Esophagus muscularis mucosa (tissue), 4 donors: Measurements from ENCODE around the gene S100A14. TPM values are rescaled to one million over a fixed set of nuclear protein-coding genes. Genes with fewer than 3 reads are reported as not detected.
A peak's percentile ranks its signal among the peaks of the same experiment; 100 is the strongest.

Experiments used
- DNase-seq: peaks from one replicate; pipeline ENCODE4 v3.0.0-alpha.2; 2017; ENCODE audit errors: extremely low spot score
- H3K27ac ChIP-seq, 4 donors: fragments of 200-600 bp; sonication (generic); replicated peaks in 1 of 4; 1 replicate in 3 of 4; 2 replicates in 1 of 4; pipeline ENCODE4 v1.5.1; 2016 to 2019; ENCODE audit warnings: mild to moderate bottlenecking in 1 of 4
- H3K27me3 ChIP-seq, 4 donors: fragments of 200-600 bp; sonication (generic); one replicate each; pipeline versions ENCODE4 v1.5.1 to v1.6.0; 2016 to 2019
- H3K36me3 ChIP-seq, 4 donors: fragments of 200-600 bp; sonication (generic); one replicate each; pipeline ENCODE4 v1.5.1; 2016 to 2019
- H3K4me1 ChIP-seq, 4 donors: fragments of 200-600 bp; sonication (generic); one replicate each; pipeline ENCODE4 v1.5.1; 2016 to 2019
- H3K4me3 ChIP-seq, 4 donors: fragments of 200-600 bp; sonication (generic); 1 replicate in 2 of 4; 2 replicates in 2 of 4; pipeline ENCODE4 v1.5.1; 2016 to 2019; ENCODE audit warnings: mild to moderate bottlenecking in 4 of 4, moderate library complexity in 1 of 4
- H3K9me3 ChIP-seq, 4 donors: fragments of 200-600 bp; sonication (generic); 1 replicate in 3 of 4; 2 replicates in 1 of 4; pipeline ENCODE4 v1.5.1; 2016 to 2019
- CTCF ChIP-seq, 3 experiments: fragments of 200-600 bp in 2 of 3; fragments of 450-650 bp in 1 of 3; sonication (generic) in 2 of 3; IDR thresholded peaks; one replicate each; pipeline ENCODE4 v1.5.1; 2017 to 2019; ENCODE audit warnings: antibody characterized with exemption in 3 of 3, mild to moderate bottlenecking in 2 of 3, moderate library complexity in 1 of 3
- EP300 ChIP-seq: sonication (generic); formaldehyde crosslinking; IDR thresholded peaks from one replicate; pipeline ENCODE4 v1.6.1; 2017; ENCODE audit warnings: antibody characterized with exemption
- POLR2A ChIP-seq: fragments of 450-650 bp; IDR thresholded peaks from one replicate; pipeline ENCODE4 v1.6.1; 2017; ENCODE audit warnings: antibody characterized with exemption, moderate library complexity, mild to moderate bottlenecking, low read depth
- POLR2AphosphoS5 ChIP-seq, 2 donors: sonication (generic); formaldehyde crosslinking; IDR thresholded peaks; one replicate each; pipeline ENCODE4 v1.6.1; 2017; ENCODE audit warnings: antibody characterized with exemption in 2 of 2
- WGBS: methylation state at CpG from one replicate; pipeline ENCODE4 v1.1.5; 2018; 5-methylcytosine and 5-hydroxymethylcytosine counted together
- intact Hi-C: fragments of 100-400 bp; cut with DNase I; formaldehyde crosslinking; loops from one replicate; pipeline ENCODE4 v1.15.1; 2023
- total RNA-seq, 4 donors: library from RNA; depleted of rRNA; stranded (reverse); fragments of >200 nt; gene quantifications; one replicate each; pipeline versions ENCODE4 v1.1.0 to v1.2.1, GENCODE V29; 2016

The S100A14 gene
- total RNA-seq, 4 donors from 2014 or later, result 1.0 TPM; not detected in 3

GRCh38 chr1:153659656-153660055, 43.5 kb upstream of the S100A14 start:
- peaks cover 10 to 19% (median 13%) of the 10 kb centered on the region in 4 donors for H3K4me1 ChIP-seq
- H3K36me3 ChIP-seq, result peaks cover 28 to 49% (median 43%) of the 10 kb centered on the region in 4 donors
- no peaks in the 10 kb centered on the region for H3K9me3 ChIP-seq
- peak overlapping the region; percentile 66 to 81 (median 70) for H3K4me3 ChIP-seq
- intact Hi-C loops, result loop anchor here (10.0 kb wide), 1 partner anchor 85 kb away; no protein-coding TSS in a partner anchor
- peak overlapping the region in 3 of 4 donors; percentile 87 to 97 (median 92) for H3K27ac ChIP-seq
- no peaks in the 10 kb centered on the region for H3K27me3 ChIP-seq
- TF ChIP-seq EP300 (no peak), POLR2A (no peak), CTCF (IDR thresholded peaks at IDR 0.05) (no peak), POLR2AphosphoS5 (IDR thresholded peaks at IDR 0.05) (no peak)
- 84% methylated on average over 9 of the region's 9 CpGs for WGBS
- DNase-seq, result no peak

GRCh38 chr1:153659175-153659534, 43.0 kb upstream of the S100A14 start:
- intact Hi-C loops, result loop anchor here (10.0 kb wide), 1 partner anchor 84 kb away; no protein-coding TSS in a partner anchor
- TF ChIP-seq POLR2AphosphoS5 (IDR thresholded peaks at IDR 0.05), result no peak
- no peak for TF ChIP-seq POLR2A
- no peak for TF ChIP-seq EP300
- no peak for TF ChIP-seq CTCF (IDR thresholded peaks at IDR 0.05)
- H3K27me3 ChIP-seq, result no peaks in the 10 kb centered on the region
- peaks cover 10 to 19% (median 13%) of the 10 kb centered on the region in 4 donors for H3K4me1 ChIP-seq
- no peaks in the 10 kb centered on the region for H3K9me3 ChIP-seq
- H3K27ac ChIP-seq, result peak overlapping the region; percentile 87 to 97 (median 92)
- peak overlapping the region; percentile 66 to 81 (median 70) for H3K4me3 ChIP-seq
- peaks cover 23 to 44% (median 38%) of the 10 kb centered on the region in 4 donors for H3K36me3 ChIP-seq
- DNase-seq, result no peak
- WGBS, result 32% methylated on average over 8 of the region's 8 CpGs

- Histone ChIP-seq H3K27ac (peak within 1 kb of the TSS; percentile 87 to 97 (median 92)), H3K27me3 (no peaks in the 10 kb centered on the region), H3K4me3 (peak within 1 kb of the TSS; percentile 66 to 81 (median 70)), H3K36me3 (peaks cover 23 to 39% (median 33%) of the 10 kb centered on the region in 4 donors), H3K9me3 (no peaks in the 10 kb centered on the region), H3K4me1 (peaks cover 10 to 19% (median 13%) of the 10 kb centered on the region in 4 donors)
- peak; percentile 98 for DNase-seq
- 4% methylated on average over 29 of the region's 53 CpGs for WGBS
- TF ChIP-seq EP300, result no peak
- TF ChIP-seq POLR2AphosphoS5 (IDR thresholded peaks at IDR 0.05), result peak; percentile 86 to 88
- TF ChIP-seq CTCF (IDR thresholded peaks at IDR 0.05), result peak; percentile 5 to 39 (median 8)
- intact Hi-C loops, result loop anchor here (10.0 kb wide), 1 partner anchor 84 kb away; no protein-coding TSS in a partner anchor
Measured at GRCh38 chr1:153658400-153659174, 42.5 kb upstream of the S100A14 start, which contains the start of gene SNAPIN. TSS of gene SNAPIN (plus strand) at chr1:153658703. CDS start at chr1:153658744, 41 bp downstream.

- no peak overlapping the region for H3K27ac ChIP-seq
- peaks cover 14 to 19% (median 15%) of the 10 kb centered on the region in 4 donors for H3K4me1 ChIP-seq
- 98% methylated on average over 3 of the region's 3 CpGs for WGBS
- no peaks in the 10 kb centered on the region for H3K27me3 ChIP-seq
- intact Hi-C loops, result loop anchor here (10.0 kb wide), 1 partner anchor 81 kb away; no protein-coding TSS in a partner anchor
- no peaks in the 10 kb centered on the region for H3K9me3 ChIP-seq
- H3K4me3 ChIP-seq, result no peak overlapping the region
- peaks cover 0 to 6% (median 3%) of the 10 kb centered on the region in 4 donors for H3K36me3 ChIP-seq
- TF ChIP-seq POLR2A, result no peak
- no peak for TF ChIP-seq CTCF (IDR thresholded peaks at IDR 0.05)
- TF ChIP-seq POLR2AphosphoS5 (IDR thresholded peaks at IDR 0.05), result no peak
- no peak for TF ChIP-seq EP300
- DNase-seq, result no peak
Measured at GRCh38 chr1:153655333-153655732, 39.2 kb upstream of the S100A14 start.
